Mucosa of descending colon (tissue), 3 donors: Measurements from ENCODE around the gene NR2F1. TPM values are rescaled to one million over a fixed set of nuclear protein-coding genes. Genes with fewer than 3 reads are reported as not detected.
A peak's percentile ranks its signal among the peaks of the same experiment; 100 is the strongest.

Experiments
- ATAC-seq: fragments of 200-7000 bp; cut with Tn5 transposase; one replicate; pipeline ENCODE4 v1.9.1; 2020; ENCODE audit warnings: mild to moderate bottlenecking, moderate library complexity
- DNase-seq, 3 donors: peaks; one replicate each; pipeline ENCODE4 v3.0.0-alpha.2; 2020
- H3K36me3 ChIP-seq: fragments of 200-600 bp; one replicate; pipeline ENCODE4 v1.8.0; 2021; ENCODE audit warnings: low read depth, mild to moderate bottlenecking
- H3K4me1 ChIP-seq: fragments of 200-600 bp; one replicate; pipeline ENCODE4 v1.8.0; 2021; ENCODE audit warnings: low read depth, mild to moderate bottlenecking
- H3K4me3 ChIP-seq: fragments of 200-600 bp; one replicate; pipeline ENCODE4 v1.8.0; 2021; ENCODE audit warnings: mild to moderate bottlenecking
- H3K9me3 ChIP-seq: fragments of 200-600 bp; one replicate; pipeline ENCODE4 v1.8.0; 2021; ENCODE audit warnings: mild to moderate bottlenecking
- CTCF ChIP-seq: fragments of 200-600 bp; IDR thresholded peaks from one replicate; pipeline ENCODE4 v1.8.0; 2022; ENCODE audit warnings: antibody characterized with exemption, mild to moderate bottlenecking
- intact Hi-C, 2 donors: fragments of 100-400 bp; cut with DNase I in 1 of 2; cut with micrococcal nuclease in 1 of 2; formaldehyde crosslinking; loops; one replicate each; pipeline versions ENCODE4 v1.11.0 to v1.11.1; 2022; cut with DNase I, micrococcal nuclease
- total RNA-seq, 3 donors: library from RNA; stranded (reverse); fragmentation: NEBNext Ultra II Directional in 2 of 3; extraction: Animal tissue kit (Norgen Biotek cat#: 25700) in 2 of 3; gene quantifications; one replicate each; pipeline versions ENCODE4 v1.2.1 to v1.2.4, GENCODE V29; 2021 to 2023
- donor health status: DM: no; HTN: no; CAD: no; lungs with moderate emphysema.
- donor health status: DM: no; HTN: no; CAD: no.
- donor health status: DM: no; HTN: yes; CAD: no.

NR2F1 gene
- total RNA-seq, 3 donors from 2014 or later, result 2.3 to 9.1 (median 6.2) TPM

- Histone ChIP-seq H3K4me1 (peaks cover 28% of the 10 kb centered on the region), H3K9me3 (no peaks in the 10 kb centered on the region), H3K36me3 (no peaks in the 10 kb centered on the region), H3K4me3 (peak overlapping the region; percentile 14)
- TF ChIP-seq CTCF, result no peak
- ATAC-seq (no peak), DNase-seq (peak in 1 of 3 donors; percentile 32)
- intact Hi-C loops, result no loop called here
Measured at GRCh38 chr5:93584596-93585040, 1.6 kb downstream of the NR2F1 start.

- DNase-seq, result peak in 1 of 3 donors; percentile 33
- ATAC-seq, result no peak
- H3K4me3 ChIP-seq, result peak overlapping the region; percentile 14
- H3K9me3 ChIP-seq, result no peaks in the 10 kb centered on the region
- no peaks in the 10 kb centered on the region for H3K36me3 ChIP-seq
- H3K4me1 ChIP-seq, result peaks cover 22% of the 10 kb centered on the region
- intact Hi-C loops, result no loop called here
- no peak for TF ChIP-seq CTCF
Measured at GRCh38 chr5:93585041-93585766, 2.2 kb downstream of the NR2F1 start.

- Histone ChIP-seq H3K4me3 (no peak overlapping the region), H3K4me1 (peaks cover 15% of the 10 kb centered on the region), H3K9me3 (no peaks in the 10 kb centered on the region), H3K36me3 (no peaks in the 10 kb centered on the region)
- ATAC-seq, result no peak
- TF ChIP-seq CTCF, result no peak
- no peak for DNase-seq
- intact Hi-C loops, result no loop called here
Measured at GRCh38 chr5:93585767-93586385, 2.9 kb downstream of the NR2F1 start.

GRCh38 chr5:93586736-93587596 lies 3.9 kb downstream of the NR2F1 start:
- TF ChIP-seq CTCF, result no peak
- Histone ChIP-seq H3K9me3 (no peaks in the 10 kb centered on the region), H3K4me1 (peaks cover 14% of the 10 kb centered on the region), H3K36me3 (no peaks in the 10 kb centered on the region), H3K4me3 (no peak overlapping the region)
- DNase-seq (no peak), ATAC-seq (no peak)
- intact Hi-C loops, result no loop called here

- H3K4me3 ChIP-seq, result no peak overlapping the region
- DNase-seq, result peak in 1 of 3 donors; percentile 30
Measured at GRCh38 chr5:93587597-93588351, 4.8 kb downstream of the NR2F1 start.

More at GRCh38 chr5:93587597-93588351, 4.8 kb downstream of the NR2F1 start:
- ATAC-seq, result no peak
- peaks cover 14% of the 10 kb centered on the region for H3K4me1 ChIP-seq
- TF ChIP-seq CTCF, result no peak
- no peaks in the 10 kb centered on the region for H3K36me3 ChIP-seq
- H3K9me3 ChIP-seq, result no peaks in the 10 kb centered on the region
- intact Hi-C loops, result no loop called here
